ENCODE measurements around the gene CAPN11.
"Not testable (repeated sequence)": the region's sequence is repeated elsewhere in the genome, so short reads cannot be mapped to it uniquely, and the experiment has no call there.

Gene CAPN11

GRCh38 chr6:44176762-44177509, 18.3 kb downstream of the CAPN11 start:
- Histone ChIP-seq H3K9ac (ENCODE audit: low read depth, low read length) (no peak overlapping the region), H3K27ac (ENCODE audit: low read depth, low read length) (no peak overlapping the region), H3K27me3 (ENCODE audit: control insufficient read depth, insufficient read depth, low read length) (no peaks in the 10 kb centered on the region), H3K4me3 (ENCODE audit: low read depth, low read length) (no peak overlapping the region), H3K4me1 (ENCODE audit: control insufficient read depth, insufficient read depth, low read length) (no peaks in the 10 kb centered on the region), H3K36me3 (ENCODE audit: control insufficient read depth, insufficient read depth, low read length) (no peaks in the 10 kb centered on the region), H3K9me3 (ENCODE audit: control insufficient read depth, insufficient read depth, low read length) (no peaks in the 10 kb centered on the region)

- Histone ChIP-seq H3K9ac (ENCODE audit: low read depth, low read length) (no peak overlapping the region), H3K9me3 (ENCODE audit: control insufficient read depth, insufficient read depth, low read length) (no peaks in the 10 kb centered on the region), H3K4me3 (ENCODE audit: low read depth, low read length) (no peak overlapping the region), H3K27ac (ENCODE audit: low read depth, low read length) (no peak overlapping the region), H3K36me3 (ENCODE audit: control insufficient read depth, insufficient read depth, low read length) (no peaks in the 10 kb centered on the region), H3K27me3 (ENCODE audit: control insufficient read depth, insufficient read depth, low read length) (no peaks in the 10 kb centered on the region), H3K4me1 (ENCODE audit: control insufficient read depth, insufficient read depth, low read length) (no peaks in the 10 kb centered on the region)
Observed at GRCh38 chr6:44177691-44178423, 19.2 kb downstream of the CAPN11 start.

- Histone ChIP-seq H3K9me3 (ENCODE audit: control insufficient read depth, insufficient read depth, low read length) (no peaks in the 10 kb centered on the region), H3K9ac (ENCODE audit: low read depth, low read length) (no peak overlapping the region), H3K4me3 (ENCODE audit: low read depth, low read length) (no peak overlapping the region), H3K27ac (ENCODE audit: low read depth, low read length) (no peak overlapping the region), H3K27me3 (ENCODE audit: control insufficient read depth, insufficient read depth, low read length) (no peaks in the 10 kb centered on the region), H3K4me1 (ENCODE audit: control insufficient read depth, insufficient read depth, low read length) (no peaks in the 10 kb centered on the region), H3K36me3 (ENCODE audit: control insufficient read depth, insufficient read depth, low read length) (no peaks in the 10 kb centered on the region)
Observed at GRCh38 chr6:44178424-44179071, 19.9 kb downstream of the CAPN11 start.

DNA sequence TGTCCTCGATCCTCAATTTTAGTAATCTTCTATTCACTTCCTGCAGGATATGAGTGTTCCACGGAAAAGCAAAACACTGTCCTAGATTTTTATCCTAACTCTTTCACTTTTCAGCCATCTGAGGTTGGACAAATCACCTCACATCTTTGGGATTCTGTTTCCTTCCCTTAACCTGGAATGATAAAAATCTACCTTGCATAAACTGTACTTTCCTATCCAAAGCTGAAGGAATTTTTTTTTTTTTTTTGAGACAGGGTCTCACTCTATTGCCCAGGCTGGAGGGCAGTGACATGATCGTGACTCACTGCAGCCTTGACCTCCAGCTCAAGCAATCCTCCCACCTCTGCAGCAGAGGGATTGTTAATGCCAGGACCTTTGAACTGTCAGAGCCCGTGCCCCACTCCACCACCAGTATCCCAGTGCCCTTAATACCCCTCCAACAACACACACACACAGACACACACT, 20.5 kb downstream of the CAPN11 start:
- no peaks in the 10 kb centered on the region for H3K36me3 ChIP-seq (ENCODE audit: control insufficient read depth, insufficient read depth, low read length)
- H3K9ac ChIP-seq (ENCODE audit: low read depth, low read length) = no peak overlapping the region
- H3K9me3 ChIP-seq (ENCODE audit: control insufficient read depth, insufficient read depth, low read length) = no peaks in the 10 kb centered on the region
- H3K4me1 ChIP-seq (ENCODE audit: control insufficient read depth, insufficient read depth, low read length) = no peaks in the 10 kb centered on the region
- no peak overlapping the region for H3K27ac ChIP-seq (ENCODE audit: low read depth, low read length)
- no peak overlapping the region for H3K4me3 ChIP-seq (ENCODE audit: low read depth, low read length)
- H3K27me3 ChIP-seq (ENCODE audit: control insufficient read depth, insufficient read depth, low read length) = no peaks in the 10 kb centered on the region

DNA sequence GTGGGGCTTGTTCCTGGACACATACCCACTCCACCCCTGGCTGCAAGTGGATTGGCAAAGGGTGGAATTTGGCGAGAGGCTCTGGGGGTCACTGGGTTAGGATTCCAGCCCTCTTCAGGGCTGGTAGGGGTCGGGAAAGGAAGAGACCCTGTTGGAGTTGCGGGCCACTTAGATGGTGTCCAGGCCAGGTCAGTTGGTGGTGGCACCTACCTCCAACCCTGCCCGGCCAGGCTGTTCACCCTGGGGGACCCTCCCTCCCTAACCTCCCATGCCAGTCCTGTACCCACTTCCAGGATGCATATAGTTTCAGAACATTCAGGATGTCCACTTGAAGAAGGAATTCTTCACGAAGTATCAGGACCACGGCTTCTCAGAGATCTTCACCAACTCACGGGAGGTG, 21.0 kb downstream of the CAPN11 start:
- Histone ChIP-seq H3K9me3 (ENCODE audit: control insufficient read depth, insufficient read depth, low read length) (no peaks in the 10 kb centered on the region), H3K27me3 (ENCODE audit: control insufficient read depth, insufficient read depth, low read length) (no peaks in the 10 kb centered on the region), H3K4me1 (ENCODE audit: control insufficient read depth, insufficient read depth, low read length) (no peaks in the 10 kb centered on the region), H3K27ac (ENCODE audit: low read depth, low read length) (no peak overlapping the region), H3K4me3 (ENCODE audit: low read depth, low read length) (no peak overlapping the region), H3K9ac (ENCODE audit: low read depth, low read length) (no peak overlapping the region), H3K36me3 (ENCODE audit: control insufficient read depth, insufficient read depth, low read length) (no peaks in the 10 kb centered on the region)

DNA sequence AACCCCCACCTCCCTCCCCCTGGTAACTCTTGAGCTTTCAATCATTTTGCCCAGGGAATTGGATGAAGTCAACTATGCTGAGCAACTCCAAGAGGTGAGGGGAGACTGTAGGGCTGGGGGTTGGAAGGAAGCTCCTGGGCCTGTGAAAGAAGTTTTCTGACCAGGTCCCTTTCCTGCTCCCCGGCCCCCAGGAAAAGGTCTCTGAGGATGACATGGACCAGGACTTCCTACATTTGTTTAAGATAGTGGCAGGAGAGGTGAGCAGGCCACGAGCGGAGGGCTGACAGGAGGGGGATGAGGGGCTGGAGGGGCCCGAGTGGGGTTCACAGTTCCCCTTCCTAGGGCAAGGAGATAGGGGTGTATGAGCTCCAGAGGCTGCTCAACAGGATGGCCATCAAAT, 21.8 kb downstream of the CAPN11 start:
- H3K4me1 ChIP-seq (ENCODE audit: control insufficient read depth, insufficient read depth, low read length) = no peaks in the 10 kb centered on the region

GRCh38 chr6:44180886-44181285, 22.3 kb downstream of the CAPN11 start:
- no peak overlapping the region for H3K9ac ChIP-seq (ENCODE audit: low read depth, low read length)
- H3K27me3 ChIP-seq (ENCODE audit: control insufficient read depth, insufficient read depth, low read length) = no peaks in the 10 kb centered on the region
- no peak overlapping the region for H3K4me3 ChIP-seq (ENCODE audit: low read depth, low read length)
- no peaks in the 10 kb centered on the region for H3K9me3 ChIP-seq (ENCODE audit: control insufficient read depth, insufficient read depth, low read length)
- no peaks in the 10 kb centered on the region for H3K36me3 ChIP-seq (ENCODE audit: control insufficient read depth, insufficient read depth, low read length)
- no peak overlapping the region for H3K27ac ChIP-seq (ENCODE audit: low read depth, low read length)
- H3K4me1 ChIP-seq (ENCODE audit: control insufficient read depth, insufficient read depth, low read length) = peaks cover under 1% of the 10 kb centered on the region

More for the DNA sequence above, 21.8 kb downstream of the CAPN11 start:
- H3K4me3 ChIP-seq (ENCODE audit: low read depth, low read length) = no peak overlapping the region
- no peak overlapping the region for H3K27ac ChIP-seq (ENCODE audit: low read depth, low read length)
- no peaks in the 10 kb centered on the region for H3K36me3 ChIP-seq (ENCODE audit: control insufficient read depth, insufficient read depth, low read length)
- H3K9ac ChIP-seq (ENCODE audit: low read depth, low read length) = no peak overlapping the region
- H3K9me3 ChIP-seq (ENCODE audit: control insufficient read depth, insufficient read depth, low read length) = no peaks in the 10 kb centered on the region
- H3K27me3 ChIP-seq (ENCODE audit: control insufficient read depth, insufficient read depth, low read length) = no peaks in the 10 kb centered on the region

DNA sequence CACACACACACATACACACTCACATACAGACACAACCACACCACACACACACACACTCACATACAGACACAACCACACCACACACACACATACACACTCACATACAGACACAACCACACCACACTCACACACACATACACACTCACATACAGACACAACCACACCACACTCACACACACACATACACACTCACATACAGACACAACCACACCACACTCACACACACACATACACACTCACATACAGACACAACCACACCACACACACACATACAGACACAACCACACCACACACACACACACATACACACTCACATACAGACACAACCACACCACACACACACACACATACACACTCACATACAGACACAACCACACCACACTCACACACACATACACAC, 23.2 kb downstream of the CAPN11 start:
- H3K4me1 ChIP-seq (ENCODE audit: control insufficient read depth, insufficient read depth, low read length); H3K9ac ChIP-seq (ENCODE audit: low read depth, low read length); H3K27me3 ChIP-seq (ENCODE audit: control insufficient read depth, insufficient read depth, low read length); H3K9me3 ChIP-seq (ENCODE audit: control insufficient read depth, insufficient read depth, low read length); H3K4me3 ChIP-seq (ENCODE audit: low read depth, low read length); H3K27ac ChIP-seq (ENCODE audit: low read depth, low read length); H3K36me3 ChIP-seq (ENCODE audit: control insufficient read depth, insufficient read depth, low read length): not testable (repeated sequence)

GRCh38 chr6:44182911-44183390, 24.3 kb downstream of the CAPN11 start:
- H3K27ac ChIP-seq (ENCODE audit: low read depth, low read length) = no peak overlapping the region
- no peak overlapping the region for H3K4me3 ChIP-seq (ENCODE audit: low read depth, low read length)
- H3K4me1 ChIP-seq (ENCODE audit: control insufficient read depth, insufficient read depth, low read length) = peaks cover 6% of the 10 kb centered on the region
- H3K9me3 ChIP-seq (ENCODE audit: control insufficient read depth, insufficient read depth, low read length) = no peaks in the 10 kb centered on the region
- no peaks in the 10 kb centered on the region for H3K27me3 ChIP-seq (ENCODE audit: control insufficient read depth, insufficient read depth, low read length)
- H3K9ac ChIP-seq (ENCODE audit: low read depth, low read length) = no peak overlapping the region
- H3K36me3 ChIP-seq (ENCODE audit: control insufficient read depth, insufficient read depth, low read length) = no peaks in the 10 kb centered on the region

GRCh38 chr6:44183783-44184182, 25.2 kb downstream of the CAPN11 start:
- Histone ChIP-seq H3K9ac (ENCODE audit: low read depth, low read length) (no peak overlapping the region), H3K9me3 (ENCODE audit: control insufficient read depth, insufficient read depth, low read length) (no peaks in the 10 kb centered on the region), H3K4me1 (ENCODE audit: control insufficient read depth, insufficient read depth, low read length) (peaks cover 6% of the 10 kb centered on the region), H3K27me3 (ENCODE audit: control insufficient read depth, insufficient read depth, low read length) (no peaks in the 10 kb centered on the region), H3K4me3 (ENCODE audit: low read depth, low read length) (no peak overlapping the region), H3K27ac (ENCODE audit: low read depth, low read length) (no peak overlapping the region), H3K36me3 (ENCODE audit: control insufficient read depth, insufficient read depth, low read length) (no peaks in the 10 kb centered on the region)

- not testable (repeated sequence) for H3K9ac ChIP-seq (ENCODE audit: low read depth, low read length); H3K27ac ChIP-seq (ENCODE audit: low read depth, low read length); H3K4me1 ChIP-seq (ENCODE audit: control insufficient read depth, insufficient read depth, low read length); H3K27me3 ChIP-seq (ENCODE audit: control insufficient read depth, insufficient read depth, low read length); H3K9me3 ChIP-seq (ENCODE audit: control insufficient read depth, insufficient read depth, low read length); H3K4me3 ChIP-seq (ENCODE audit: low read depth, low read length); H3K36me3 ChIP-seq (ENCODE audit: control insufficient read depth, insufficient read depth, low read length)
Observed at GRCh38 chr6:44185356-44185755, 26.7 kb downstream of the CAPN11 start.

Measured in HUES48 (cell line).